Muscle layer of duodenum (tissue), 2 donors: Measurements from ENCODE around the gene RFTN1.

Experiments
- H3K27ac ChIP-seq: one replicate; pipeline ENCODE4 v1.7.0; 2013; ENCODE audit warnings: mild to moderate bottlenecking, low read length
- H3K27me3 ChIP-seq: one replicate; pipeline ENCODE4 v1.7.0; 2013; ENCODE audit warnings: low read depth, mild to moderate bottlenecking, control low read depth, low read length
- H3K36me3 ChIP-seq, 2 donors: one replicate each; pipeline ENCODE4 v1.7.0; 2013; ENCODE audit warnings: low read length in 2 of 2, control low read depth in 1 of 2, mild to moderate bottlenecking in 1 of 2; ENCODE audit not compliant: insufficient read depth in 2 of 2, control insufficient read depth in 1 of 2
- H3K4me1 ChIP-seq, 2 donors: one replicate each; pipeline ENCODE4 v1.7.0; 2013; ENCODE audit warnings: low read length in 2 of 2, mild to moderate bottlenecking in 2 of 2, control low read depth in 1 of 2, moderate library complexity in 1 of 2; ENCODE audit not compliant: insufficient read depth in 2 of 2, control insufficient read depth in 1 of 2
- H3K4me3 ChIP-seq, 2 donors: one replicate each; pipeline ENCODE4 v1.7.0; 2013; ENCODE audit warnings: low read length in 2 of 2, low read depth in 1 of 2, mild to moderate bottlenecking in 1 of 2
- H3K9me3 ChIP-seq, 2 donors: one replicate each; pipeline ENCODE4 v1.7.0; 2013; ENCODE audit warnings: low read length in 2 of 2, control low read depth in 1 of 2, mild to moderate bottlenecking in 1 of 2; ENCODE audit not compliant: control insufficient read depth in 1 of 2
- donor health status: healthy.

The RFTN1 gene

GRCh38 chr3:16303037-16303575 is 210.4 kb downstream of the RFTN1 start:
- Histone ChIP-seq H3K27me3 (no peaks in the 10 kb centered on the region), H3K36me3 (peaks cover 19 to 21% of the 10 kb centered on the region in 2 donors), H3K4me3 (no peak overlapping the region), H3K4me1 (peaks cover 0 to 11% of the 10 kb centered on the region in 2 donors), H3K9me3 (no peaks in the 10 kb centered on the region), H3K27ac (no peak overlapping the region)

- Histone ChIP-seq H3K27ac (no peak overlapping the region), H3K4me3 (no peak overlapping the region), H3K27me3 (no peaks in the 10 kb centered on the region), H3K9me3 (no peaks in the 10 kb centered on the region), H3K4me1 (peaks cover 0 to 13% of the 10 kb centered on the region in 2 donors), H3K36me3 (peaks cover 19 to 21% of the 10 kb centered on the region in 2 donors)
Measured at GRCh38 chr3:16302082-16302631, 211.3 kb downstream of the RFTN1 start.

GRCh38 chr3:16301507-16301906 is 212.0 kb downstream of the RFTN1 start:
- Histone ChIP-seq H3K27me3 (no peaks in the 10 kb centered on the region), H3K4me3 (no peak overlapping the region), H3K36me3 (peaks cover 19 to 21% of the 10 kb centered on the region in 2 donors), H3K4me1 (peaks cover 0 to 13% of the 10 kb centered on the region in 2 donors), H3K9me3 (no peaks in the 10 kb centered on the region), H3K27ac (no peak overlapping the region)

- Histone ChIP-seq H3K4me1 (peaks cover 0 to 13% of the 10 kb centered on the region in 2 donors), H3K9me3 (no peaks in the 10 kb centered on the region), H3K27ac (no peak overlapping the region), H3K27me3 (no peaks in the 10 kb centered on the region), H3K4me3 (no peak overlapping the region), H3K36me3 (peaks cover 22% of the 10 kb centered on the region in 2 donors)
Measured at GRCh38 chr3:16300881-16301359, 212.6 kb downstream of the RFTN1 start.

- Histone ChIP-seq H3K27ac (no peak overlapping the region), H3K4me1 (peaks cover 0 to 13% of the 10 kb centered on the region in 2 donors), H3K36me3 (peaks cover 24 to 28% of the 10 kb centered on the region in 2 donors)
Measured at GRCh38 chr3:16300307-16300706, 213.2 kb downstream of the RFTN1 start.

GRCh38 chr3:16299746-16300145 is 213.8 kb downstream of the RFTN1 start:
- H3K4me1 ChIP-seq, result peaks cover 0 to 13% of the 10 kb centered on the region in 2 donors
- no peak overlapping the region for H3K27ac ChIP-seq
- peaks cover 24 to 25% of the 10 kb centered on the region in 2 donors for H3K36me3 ChIP-seq
- H3K27me3 ChIP-seq, result no peaks in the 10 kb centered on the region
- H3K4me3 ChIP-seq, result no peak overlapping the region
- H3K9me3 ChIP-seq, result no peaks in the 10 kb centered on the region

More at GRCh38 chr3:16300307-16300706, 213.2 kb downstream of the RFTN1 start:
- Histone ChIP-seq H3K9me3 (no peaks in the 10 kb centered on the region), H3K27me3 (no peaks in the 10 kb centered on the region), H3K4me3 (no peak overlapping the region)

GRCh38 chr3:16298891-16299290 is 214.6 kb downstream of the RFTN1 start:
- Histone ChIP-seq H3K27me3 (no peaks in the 10 kb centered on the region), H3K9me3 (no peaks in the 10 kb centered on the region), H3K36me3 (peaks cover 23 to 24% of the 10 kb centered on the region in 2 donors), H3K4me1 (peaks cover 0 to 13% of the 10 kb centered on the region in 2 donors), H3K4me3 (no peak overlapping the region), H3K27ac (no peak overlapping the region)

- peaks cover 0 to 13% of the 10 kb centered on the region in 2 donors for H3K4me1 ChIP-seq
- no peaks in the 10 kb centered on the region for H3K27me3 ChIP-seq
- no peak overlapping the region for H3K27ac ChIP-seq
- peaks cover 20 to 23% of the 10 kb centered on the region in 2 donors for H3K36me3 ChIP-seq
- no peak overlapping the region for H3K4me3 ChIP-seq
- H3K9me3 ChIP-seq, result no peaks in the 10 kb centered on the region
Measured at GRCh38 chr3:16297997-16298885, 215.3 kb downstream of the RFTN1 start.

GRCh38 chr3:16295298-16295890 is 218.1 kb downstream of the RFTN1 start:
- peaks cover 5 to 8% of the 10 kb centered on the region in 2 donors for H3K36me3 ChIP-seq
- no peaks in the 10 kb centered on the region for H3K9me3 ChIP-seq
- no peaks in the 10 kb centered on the region for H3K27me3 ChIP-seq
- no peak overlapping the region for H3K4me3 ChIP-seq
- no peak overlapping the region for H3K27ac ChIP-seq
- H3K4me1 ChIP-seq, result peaks cover 0 to 18% of the 10 kb centered on the region in 2 donors

- peaks cover 0 to 21% of the 10 kb centered on the region in 2 donors for H3K4me1 ChIP-seq
- H3K9me3 ChIP-seq, result no peaks in the 10 kb centered on the region
- H3K4me3 ChIP-seq, result no peak overlapping the region
- H3K27me3 ChIP-seq, result no peaks in the 10 kb centered on the region
- no peak overlapping the region for H3K27ac ChIP-seq
- H3K36me3 ChIP-seq, result peaks cover 5 to 8% of the 10 kb centered on the region in 2 donors
Measured at GRCh38 chr3:16294844-16295243, 218.7 kb downstream of the RFTN1 start.

- H3K9me3 ChIP-seq, result no peaks in the 10 kb centered on the region
- no peaks in the 10 kb centered on the region for H3K27me3 ChIP-seq
- no peak overlapping the region for H3K27ac ChIP-seq
- peaks cover 1 to 6% of the 10 kb centered on the region in 2 donors for H3K36me3 ChIP-seq
- H3K4me1 ChIP-seq, result peaks cover 0 to 13% of the 10 kb centered on the region in 2 donors
- H3K4me3 ChIP-seq, result peak overlapping the region in 1 of 2 donors; percentile 9
Measured at GRCh38 chr3:16290827-16291196, 222.7 kb downstream of the RFTN1 start.
